Stimulated activated CD8-positive, alpha-beta memory T cell treated with anti-CD3 and anti-CD28 coated beads, Interleukin-4, amount 100 ng/mL, for 1 hour (primary cell): ENCODE results near the gene IL4I1.

Experiments
- DNase-seq, 2 donors: peaks; one replicate each; pipeline ENCODE4 v3.0.0-alpha.2; 2020; ENCODE audit warnings: low read depth in 2 of 2, low spot score in 1 of 2

Gene IL4I1

DNA sequence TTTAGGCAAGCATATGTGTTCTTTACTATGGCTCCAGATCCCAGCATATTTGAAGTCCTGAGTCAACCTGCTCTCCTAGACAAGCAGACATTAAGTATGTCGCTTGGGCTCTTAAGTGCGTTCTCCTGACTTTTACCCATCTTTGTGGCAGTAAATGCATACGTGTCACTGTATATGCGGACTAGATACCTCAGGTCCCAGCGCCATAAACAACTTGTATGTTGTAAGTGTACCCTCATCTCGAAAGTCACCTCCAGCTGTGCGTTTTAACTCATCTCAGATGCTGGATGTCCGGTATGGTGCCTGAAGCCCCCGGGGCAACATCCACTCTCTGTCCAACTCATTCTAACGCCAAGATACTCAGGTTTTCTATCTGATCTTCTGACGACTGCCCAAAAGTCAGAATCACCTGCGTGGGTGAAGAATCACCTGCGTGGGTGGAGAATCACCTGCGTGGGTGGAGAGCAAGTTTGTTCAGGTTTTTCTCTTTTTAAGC lies 44.0 kb downstream of the IL4I1 start:
- DNase-seq: no peak

DNA sequence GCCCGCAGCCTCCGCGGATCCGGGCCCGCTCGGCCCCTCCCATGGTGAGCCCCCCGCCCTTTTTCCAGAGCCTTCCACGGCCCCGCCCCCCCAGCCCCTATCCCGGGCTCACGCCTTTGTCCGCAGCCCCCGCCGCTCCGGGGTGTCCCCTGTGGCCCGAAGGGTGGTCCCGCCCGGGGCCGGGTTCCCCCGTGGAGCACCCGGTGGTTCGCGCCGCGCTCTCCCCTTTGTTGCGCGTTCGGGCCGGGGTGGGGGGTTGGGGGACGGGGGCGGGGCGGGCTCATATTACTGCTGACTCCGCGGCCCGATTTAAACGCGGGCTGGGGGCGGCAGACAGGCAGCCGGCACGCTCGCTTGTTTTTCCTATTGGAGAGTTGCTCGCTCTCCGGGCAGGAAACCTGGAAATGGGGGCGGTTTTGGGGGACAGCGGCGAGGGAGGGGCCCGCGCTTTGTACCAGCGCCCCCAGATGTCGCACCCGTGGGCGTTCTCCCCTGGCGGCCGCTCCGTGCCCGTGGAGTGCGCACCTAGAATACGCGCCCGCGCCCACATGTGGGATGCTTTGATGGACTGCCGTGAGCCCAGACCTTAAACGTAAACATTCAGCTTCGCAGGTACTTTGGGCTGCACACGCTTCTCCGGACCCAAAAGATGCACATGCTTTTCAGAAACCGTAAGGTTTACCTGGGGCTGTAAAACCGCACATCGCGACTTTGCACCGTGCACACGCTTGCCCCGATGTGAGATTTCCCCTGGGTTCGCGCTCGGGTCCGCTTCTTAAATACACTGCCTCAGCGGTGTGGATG lies 45.0 kb downstream of the IL4I1 start:
- no peak for DNase-seq

DNA sequence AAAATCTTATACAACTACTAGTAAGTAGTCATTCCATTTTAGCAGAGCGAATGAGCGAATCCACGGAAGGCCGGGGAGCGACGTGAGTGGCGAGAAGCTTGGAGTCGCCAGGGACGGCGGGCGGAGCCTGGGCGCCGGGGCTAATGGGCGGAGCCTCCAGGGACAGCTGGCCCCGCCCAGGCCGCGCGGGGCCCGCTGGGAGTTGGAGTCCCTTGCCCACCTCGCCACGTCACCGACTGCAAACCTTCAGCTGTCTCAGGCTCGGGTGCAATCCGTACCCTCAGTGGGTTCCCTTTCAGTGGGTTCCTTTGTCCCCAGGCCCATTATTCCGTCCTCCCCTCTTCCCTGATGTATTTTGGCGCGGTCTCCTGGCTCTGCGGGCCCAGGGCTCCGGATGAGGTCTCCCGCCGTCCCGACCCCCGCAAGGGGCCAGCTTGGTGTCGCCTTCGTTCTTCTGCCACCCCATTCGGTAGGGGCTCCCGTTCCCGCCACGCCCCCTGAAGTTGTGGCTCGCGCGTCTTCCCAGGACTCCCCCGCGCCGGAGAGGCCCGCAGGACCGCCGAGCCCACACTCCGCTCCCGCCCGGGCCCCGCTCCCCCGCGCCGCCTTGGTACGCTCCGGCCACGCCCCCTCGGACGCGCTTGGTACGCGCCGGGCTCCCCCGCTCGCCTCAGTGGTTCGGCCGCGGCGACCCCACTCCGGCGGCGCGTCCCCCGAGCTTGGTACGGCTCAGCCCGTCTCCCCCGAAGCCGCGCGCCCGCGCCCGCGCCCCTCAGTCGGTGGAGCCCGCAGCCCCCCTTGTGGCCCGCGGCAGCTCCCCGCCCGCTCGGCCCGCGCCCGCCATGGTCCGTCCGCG lies 46.0 kb downstream of the IL4I1 start, which contains the start of gene PTOV1:
PTOV1 (plus strand) TSS at position 673 of the 856 bp plus-strand sequence.
- DNase-seq: peak; percentile 69 to 73

DNA sequence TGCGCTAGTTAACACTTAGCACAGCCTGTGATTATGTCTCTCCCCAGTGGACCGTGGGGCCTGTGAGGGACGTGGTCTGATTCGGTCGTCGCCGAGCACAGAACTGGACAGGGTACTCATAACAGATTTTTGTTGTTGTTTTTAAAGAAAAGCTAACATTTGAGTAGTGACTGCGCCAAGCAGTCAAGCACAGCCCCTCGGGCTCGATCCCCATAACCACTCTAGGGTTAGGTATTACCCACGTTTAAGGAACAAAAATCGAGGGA lies 46.5 kb downstream of the IL4I1 start:
- no peak for DNase-seq

DNA sequence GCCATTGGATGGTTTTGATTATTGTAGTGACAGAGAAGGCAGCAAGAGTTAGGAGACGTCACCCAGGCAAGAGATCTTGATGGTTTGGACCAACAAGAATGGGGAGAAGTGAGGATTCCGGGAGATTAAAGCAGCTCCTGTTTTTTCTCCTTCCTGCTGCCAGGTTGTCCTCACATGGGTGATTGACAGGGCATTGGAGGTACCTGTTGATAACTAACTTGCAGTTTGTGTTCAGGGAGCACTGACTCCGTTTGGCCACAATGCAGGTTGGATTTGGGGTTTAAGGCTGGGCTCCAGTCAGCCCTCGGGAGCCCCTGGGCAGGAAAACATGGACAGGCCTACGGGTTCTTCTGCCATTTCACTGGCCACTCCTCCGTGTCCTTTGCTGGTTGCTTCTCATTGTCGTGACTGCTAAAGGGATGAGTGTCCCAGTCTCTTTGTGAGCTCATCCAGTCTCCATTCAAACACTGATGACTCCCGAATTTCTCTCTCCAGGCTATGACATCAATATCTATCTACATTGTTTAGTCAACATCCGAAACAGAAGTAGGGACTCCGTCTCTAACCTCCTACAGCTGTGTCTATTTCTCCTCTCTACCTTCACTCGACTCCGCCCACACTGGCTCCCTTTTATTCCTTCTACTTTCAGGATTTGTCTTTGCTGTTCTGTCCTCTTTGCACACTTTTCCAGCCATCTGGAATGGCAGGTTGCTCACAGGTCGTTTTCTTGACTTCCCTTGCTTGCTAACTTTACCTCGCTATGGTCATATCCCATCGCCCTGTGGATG lies 47.1 kb downstream of the IL4I1 start:
- DNase-seq: no peak

DNA sequence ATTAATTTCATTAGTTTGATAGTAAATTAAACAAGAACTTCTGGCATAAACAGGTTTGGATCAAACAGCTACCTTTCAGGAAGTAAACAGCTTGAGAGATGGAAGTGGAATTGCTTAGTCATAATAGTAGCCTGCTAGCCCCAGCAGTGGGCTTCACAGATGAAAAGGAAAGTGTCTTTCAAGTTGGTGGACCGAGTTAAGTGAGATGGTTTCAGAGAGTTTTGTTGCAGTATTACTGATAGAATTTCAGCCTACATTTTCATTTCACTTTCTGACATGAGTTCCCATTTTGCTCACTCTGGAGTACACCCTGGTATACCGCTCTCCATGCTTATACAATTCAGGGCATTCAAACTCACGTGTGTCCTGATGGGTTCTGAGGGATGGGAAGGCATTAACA lies 47.7 kb downstream of the IL4I1 start:
- DNase-seq: no peak

DNA sequence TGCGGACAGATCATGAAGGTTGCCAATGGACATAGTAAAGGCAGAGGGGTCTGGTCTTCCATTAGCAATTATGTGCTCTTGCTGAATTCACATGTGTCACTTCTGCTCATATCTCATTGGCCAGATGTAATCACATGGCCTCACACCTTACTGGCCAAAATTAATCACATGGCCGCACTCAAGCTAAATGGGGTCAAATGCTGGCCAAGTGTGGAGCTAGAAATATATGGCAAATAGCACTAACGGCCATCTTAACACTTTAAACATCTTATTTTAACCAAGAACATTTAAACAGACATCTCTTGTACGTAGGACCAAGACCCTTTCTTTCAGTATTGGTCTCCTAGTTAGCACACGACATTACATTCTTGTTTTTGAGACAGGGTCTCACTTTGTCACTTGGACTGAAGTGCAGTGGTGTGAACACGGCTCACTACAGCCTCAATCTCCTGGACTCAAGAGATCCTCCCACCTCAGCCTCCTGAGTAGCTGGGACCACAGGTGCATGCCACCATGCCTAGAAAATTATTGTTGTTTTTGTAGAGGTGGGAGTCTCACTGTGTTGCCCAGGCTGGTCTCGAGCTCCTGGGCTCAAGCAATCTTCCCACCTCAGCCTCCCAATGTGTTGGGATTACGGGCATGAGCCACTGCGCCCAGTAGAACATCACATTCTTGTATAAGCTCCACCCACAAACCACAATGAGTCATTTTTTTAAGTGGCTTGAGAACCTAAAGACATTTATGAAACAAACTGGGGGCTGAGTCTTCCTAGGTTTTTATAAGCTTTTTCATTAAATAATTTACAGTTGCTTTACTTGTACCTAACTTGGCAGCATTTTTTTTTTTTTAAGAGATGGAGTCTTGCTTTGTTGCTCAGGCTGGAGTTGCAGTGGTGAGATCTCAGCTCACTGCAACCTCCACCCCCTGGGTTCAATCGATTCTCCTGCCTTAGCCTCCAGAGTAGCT lies 48.7 kb downstream of the IL4I1 start:
- no peak for DNase-seq

DNA sequence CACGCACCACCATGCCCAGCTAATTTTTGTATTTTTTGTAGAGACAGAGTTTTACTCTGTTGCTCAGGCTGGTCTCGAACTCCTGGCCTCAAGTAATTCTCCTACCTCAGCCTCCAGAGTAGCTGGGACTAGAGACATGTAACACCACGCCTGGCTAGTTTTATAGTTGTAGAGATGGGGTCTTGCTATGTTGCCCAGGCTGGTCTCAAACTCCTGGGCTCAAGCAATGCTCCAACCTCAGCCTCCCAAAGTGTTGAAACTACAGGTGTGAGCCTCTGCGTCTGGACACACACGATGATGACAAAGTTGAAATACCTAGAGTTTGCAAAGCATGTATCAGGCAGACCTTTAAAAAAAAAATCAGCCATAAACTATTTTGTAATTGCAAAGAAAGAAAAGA lies 50.3 kb downstream of the IL4I1 start:
- DNase-seq: no peak

DNA sequence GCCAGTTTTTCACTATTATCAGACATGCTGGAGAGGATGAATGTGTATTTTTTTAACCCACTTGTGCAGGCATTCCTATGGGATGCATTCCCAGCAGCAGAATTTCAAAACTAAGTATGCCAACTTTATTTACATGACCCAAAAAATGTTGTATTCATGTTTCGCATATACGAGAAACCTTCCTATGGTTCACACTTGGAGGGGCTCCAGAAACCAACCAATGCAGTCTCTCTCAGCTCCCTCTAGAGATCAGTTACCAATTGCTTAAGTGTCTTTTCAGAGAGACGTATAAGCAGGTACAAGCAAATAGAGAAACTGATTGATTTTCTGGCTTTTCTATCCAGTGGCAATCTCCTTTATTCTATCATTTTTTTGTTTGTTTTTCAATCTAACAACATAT lies 51.3 kb downstream of the IL4I1 start:
- DNase-seq: no peak

DNA sequence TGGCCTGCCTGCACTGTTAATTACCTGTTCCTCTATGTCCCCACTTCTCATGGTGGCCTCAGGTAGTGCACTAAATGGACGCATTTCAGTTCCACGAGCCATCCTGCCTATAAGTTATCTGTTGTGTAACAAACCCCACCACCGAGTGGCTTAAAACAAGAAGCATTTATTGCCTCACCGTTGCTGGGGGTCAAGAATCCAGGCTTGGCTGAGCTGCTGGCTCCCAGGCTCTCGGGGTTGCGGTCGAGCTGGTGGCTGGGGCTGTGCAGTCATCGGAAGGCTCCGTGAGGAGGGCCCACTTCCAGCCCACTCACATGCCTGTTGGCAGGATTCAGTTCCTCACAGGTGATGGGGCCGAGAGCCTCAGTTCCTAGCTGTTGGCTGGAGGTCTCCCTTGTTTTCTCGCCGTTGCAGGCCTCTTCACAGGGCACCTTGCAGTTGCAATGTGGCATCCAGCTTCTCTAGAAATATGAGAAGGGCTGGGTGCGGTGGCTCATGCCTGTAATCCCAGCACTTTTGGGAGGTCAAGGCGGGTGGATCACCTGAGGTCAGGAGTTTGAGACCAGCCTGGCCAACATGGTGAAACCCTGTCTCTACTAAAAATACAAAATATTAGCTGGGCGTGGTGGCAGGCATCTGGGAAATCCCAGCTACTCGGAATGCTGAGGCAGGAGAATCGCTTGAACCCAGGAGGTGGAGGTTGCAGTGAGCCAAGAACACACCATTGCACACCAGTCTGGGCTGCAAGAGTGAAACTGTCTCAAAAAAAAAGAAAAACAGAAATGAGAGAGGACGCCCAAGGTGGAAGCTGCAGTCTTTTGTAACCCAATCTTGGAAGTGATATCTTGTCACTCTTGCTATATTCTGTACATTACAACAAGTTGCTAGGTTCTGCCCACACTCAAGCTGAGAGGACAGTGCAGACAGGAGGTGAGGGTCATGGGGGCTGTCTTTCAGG lies 52.3 kb downstream of the IL4I1 start:
- DNase-seq: no peak

DNA sequence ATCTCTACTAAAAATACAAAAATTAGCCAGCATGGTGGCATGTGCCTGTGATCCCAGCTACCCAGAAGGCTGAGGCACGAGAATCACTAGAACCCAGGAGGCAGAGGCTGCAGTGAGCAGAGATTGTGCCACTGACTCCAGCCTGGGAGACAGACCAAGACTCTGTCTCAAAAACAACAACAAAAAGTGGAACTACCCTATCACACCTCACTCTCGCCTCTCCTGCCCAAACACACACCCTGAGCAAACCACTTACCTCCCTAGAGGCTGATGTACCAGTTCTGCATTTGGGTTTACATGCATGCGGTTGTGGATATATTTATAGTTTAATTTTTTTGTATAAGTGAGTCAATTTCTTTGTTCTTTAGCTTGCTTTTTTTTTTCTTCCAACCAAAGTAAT lies 53.4 kb downstream of the IL4I1 start:
- no peak for DNase-seq

DNA sequence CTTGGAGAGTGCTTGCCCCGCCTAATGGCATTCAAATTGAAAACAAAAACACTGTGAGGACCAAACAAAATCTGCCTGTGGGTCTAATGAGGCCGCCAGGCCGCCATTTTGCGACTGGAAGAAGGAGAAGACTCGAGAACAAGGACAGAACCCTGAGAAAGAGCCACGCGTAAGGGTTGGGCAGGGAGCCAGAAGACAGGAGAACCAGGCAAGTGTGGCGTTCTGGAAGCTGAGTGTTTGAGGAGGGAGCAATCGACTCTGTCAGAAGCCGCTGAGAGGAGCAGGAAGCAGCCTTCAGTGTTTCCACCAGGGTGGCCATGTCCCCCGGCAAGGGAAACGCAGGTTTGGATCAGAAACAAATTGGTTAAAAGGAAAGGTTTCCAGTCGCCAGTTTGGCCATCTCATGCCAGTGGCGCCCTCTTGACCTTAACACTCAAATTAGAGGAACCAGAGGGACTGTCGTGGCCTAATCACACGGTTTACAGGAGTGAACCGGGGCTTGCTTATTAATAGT lies 55.9 kb downstream of the IL4I1 start:
- DNase-seq: no peak

DNA sequence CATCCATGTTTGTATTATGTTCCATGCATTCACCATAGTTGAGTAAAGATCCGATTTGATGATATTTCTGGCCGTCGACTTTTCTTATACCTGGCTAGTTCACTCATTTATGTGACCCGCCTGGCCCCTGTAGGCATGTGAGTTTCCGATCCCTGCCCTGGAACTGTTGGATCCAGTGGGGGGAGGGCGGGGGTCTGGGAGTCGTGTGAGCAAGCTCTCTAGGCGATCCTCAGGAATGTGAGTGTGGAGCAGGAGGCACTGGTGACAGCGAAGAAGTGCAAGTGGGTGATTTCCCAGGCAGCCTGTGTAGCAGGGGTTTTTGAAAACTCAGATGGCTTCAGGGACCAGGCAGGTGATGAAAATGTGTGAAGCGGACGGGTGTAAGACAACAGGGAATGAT lies 56.4 kb downstream of the IL4I1 start:
- no peak for DNase-seq

DNA sequence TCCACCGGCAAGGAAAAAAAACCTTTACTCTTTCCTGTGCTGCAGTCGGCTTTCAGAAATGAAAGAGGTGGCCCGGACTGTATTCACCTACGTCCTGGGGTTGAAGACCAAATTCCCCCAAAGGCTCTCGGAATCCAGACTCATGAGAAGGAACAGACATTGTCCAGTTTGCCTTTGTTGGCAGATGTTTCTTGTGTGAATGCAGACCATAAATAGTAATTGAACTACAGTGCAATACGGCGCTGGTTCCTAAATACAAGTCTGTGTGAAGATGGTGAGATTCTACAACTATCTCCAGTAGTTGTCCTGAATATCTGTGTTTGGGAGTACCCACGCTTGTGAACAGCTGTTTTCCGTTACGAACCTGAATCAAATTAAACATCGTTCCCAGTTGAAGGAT lies 57.0 kb downstream of the IL4I1 start:
- DNase-seq: no peak
